ENCODE measurements around the gene ATP4B. TPM values are rescaled to one million over a fixed set of nuclear protein-coding genes. Genes with fewer than 3 reads are reported as not detected.
A peak's percentile ranks its signal among the peaks of the same experiment; 100 is the strongest.

The ATP4B gene
- total RNA-seq, 1 experiment from 2014 or later: not detected

DNA sequence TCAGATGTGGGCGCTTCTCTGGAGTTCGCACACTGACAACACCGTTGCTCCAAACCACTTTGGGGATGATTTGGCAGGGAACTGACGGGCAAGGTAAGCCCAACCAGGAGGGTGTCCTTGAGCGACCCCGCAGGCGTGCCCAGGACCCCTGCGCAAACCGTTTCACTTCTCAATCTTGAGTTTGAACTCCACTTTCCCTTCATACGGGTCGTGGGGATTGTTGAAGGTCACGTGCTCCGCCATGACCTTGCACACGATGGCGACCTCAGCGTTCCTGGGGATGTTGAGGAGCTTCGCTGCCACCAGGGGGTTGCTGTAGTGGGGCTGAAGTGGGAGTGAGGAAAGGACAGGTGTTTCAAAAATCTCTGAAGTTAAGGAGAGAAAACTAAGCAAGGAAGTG lies 8.8 kb downstream of the ATP4B start:
- ChIA-PET POLR2A (ENCODE audit: unreplicated experiment) (no interaction called here), CTCF (no interaction called here)
- Histone ChIP-seq H3K27ac (ENCODE audit: low read length) (no peak overlapping the region), H3K36me3 (ENCODE audit: low read depth, low read length) (no peaks in the 10 kb centered on the region), H3K4me1 (ENCODE audit: insufficient read depth, low read length) (peaks cover 16% of the 10 kb centered on the region; the same call in 1 of the 2 replicates), H3K27me3 (ENCODE audit: low read length) (no peaks in the 10 kb centered on the region), H3K4me2 (ENCODE audit: low read length) (no peak overlapping the region), H3K79me2 (ENCODE audit: low read length) (no peaks in the 10 kb centered on the region), H3K9ac (ENCODE audit: low read length) (no peak overlapping the region), H2AFZ (ENCODE audit: low read length) (no peak overlapping the region), H3K4me3 (ENCODE audit: low read length) (no peak overlapping the region), H3K9me2 (replicated peaks; ENCODE audit: low read length) (no peaks in the 10 kb centered on the region), H3K9me3 (ENCODE audit: low read length) (no peaks in the 10 kb centered on the region), H4K20me1 (ENCODE audit: low read length) (no peaks in the 10 kb centered on the region), H3F3A (ENCODE audit: low read length, unreplicated experiment) (no peaks in the 10 kb centered on the region)
- intact Hi-C loops (cut with micrococcal nuclease): loop anchor here (2.0 kb wide), 1 partner anchor 14 kb away; no protein-coding TSS in a partner anchor
- DNase-seq (no peak), ATAC-seq (no peak)
- no TSS peak for BruUV-seq (replicated peaks)
- no peak for TF ChIP-seq EZH2 (IDR thresholded peaks at IDR 0.05; ENCODE audit: low read length, unreplicated experiment)
- no peak for TF ChIP-seq EZH2phosphoT487 (IDR thresholded peaks at IDR 0.05; ENCODE audit: borderline replicate concordance, low read length)
- TF ChIP-seq, protein P1, sequence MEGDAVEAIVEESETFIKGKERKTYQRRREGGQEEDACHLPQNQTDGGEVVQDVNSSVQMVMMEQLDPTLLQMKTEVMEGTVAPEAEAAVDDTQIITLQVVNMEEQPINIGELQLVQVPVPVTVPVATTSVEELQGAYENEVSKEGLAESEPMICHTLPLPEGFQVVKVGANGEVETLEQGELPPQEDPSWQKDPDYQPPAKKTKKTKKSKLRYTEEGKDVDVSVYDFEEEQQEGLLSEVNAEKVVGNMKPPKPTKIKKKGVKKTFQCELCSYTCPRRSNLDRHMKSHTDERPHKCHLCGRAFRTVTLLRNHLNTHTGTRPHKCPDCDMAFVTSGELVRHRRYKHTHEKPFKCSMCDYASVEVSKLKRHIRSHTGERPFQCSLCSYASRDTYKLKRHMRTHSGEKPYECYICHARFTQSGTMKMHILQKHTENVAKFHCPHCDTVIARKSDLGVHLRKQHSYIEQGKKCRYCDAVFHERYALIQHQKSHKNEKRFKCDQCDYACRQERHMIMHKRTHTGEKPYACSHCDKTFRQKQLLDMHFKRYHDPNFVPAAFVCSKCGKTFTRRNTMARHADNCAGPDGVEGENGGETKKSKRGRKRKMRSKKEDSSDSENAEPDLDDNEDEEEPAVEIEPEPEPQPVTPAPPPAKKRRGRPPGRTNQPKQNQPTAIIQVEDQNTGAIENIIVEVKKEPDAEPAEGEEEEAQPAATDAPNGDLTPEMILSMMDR (conservative IDR thresholded peaks at IDR 0.05; ENCODE audit: low read depth, low read length): no peak

DNA sequence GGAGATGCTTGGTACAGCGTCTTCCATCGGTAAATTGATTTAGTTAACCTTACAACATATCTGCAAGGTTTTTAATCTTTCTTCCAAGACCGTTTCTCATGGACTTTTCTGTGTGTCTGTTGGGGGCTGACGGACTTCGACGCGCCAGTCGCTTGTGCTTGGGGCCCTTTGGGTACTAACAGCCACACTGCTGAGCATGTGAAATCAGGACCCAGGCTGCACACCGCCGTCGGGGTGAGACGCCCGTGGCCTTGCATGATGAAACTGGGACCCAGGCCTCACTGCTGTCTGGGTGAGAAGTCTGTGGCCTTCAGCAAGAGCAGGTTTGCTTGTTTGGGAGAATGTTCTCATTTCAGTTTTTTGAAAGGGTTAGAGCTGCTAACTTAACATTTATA lies 9.8 kb downstream of the ATP4B start:
- Histone ChIP-seq H3K4me3 (ENCODE audit: low read length) (no peak overlapping the region), H4K20me1 (ENCODE audit: low read length) (no peaks in the 10 kb centered on the region), H3K9me3 (ENCODE audit: low read length) (no peaks in the 10 kb centered on the region), H3K27ac (ENCODE audit: low read length) (no peak overlapping the region), H3K36me3 (ENCODE audit: low read depth, low read length) (no peaks in the 10 kb centered on the region), H3K79me2 (ENCODE audit: low read length) (no peaks in the 10 kb centered on the region), H3K4me1 (ENCODE audit: insufficient read depth, low read length) (peaks cover 10% of the 10 kb centered on the region; the same call in 1 of the 2 replicates), H3K4me2 (ENCODE audit: low read length) (no peak overlapping the region), H3K9ac (ENCODE audit: low read length) (no peak overlapping the region), H3K27me3 (ENCODE audit: low read length) (no peaks in the 10 kb centered on the region), H2AFZ (ENCODE audit: low read length) (no peak overlapping the region), H3K9me2 (replicated peaks; ENCODE audit: low read length) (no peaks in the 10 kb centered on the region), H3F3A (ENCODE audit: low read length, unreplicated experiment) (no peaks in the 10 kb centered on the region)
- no peak for TF ChIP-seq EZH2 (IDR thresholded peaks at IDR 0.05; ENCODE audit: low read length, unreplicated experiment)
- TF ChIP-seq EZH2phosphoT487 (IDR thresholded peaks at IDR 0.05; ENCODE audit: borderline replicate concordance, low read length): no peak
- TF ChIP-seq, protein P1 (conservative IDR thresholded peaks at IDR 0.05; ENCODE audit: low read depth, low read length): no peak
- CTCF ChIA-PET: no interaction called here
- no peak for ATAC-seq
- DNase-seq: no peak
- BruUV-seq (replicated peaks): no TSS peak
- intact Hi-C loops (cut with micrococcal nuclease): loop anchor here (2.0 kb wide), 1 partner anchor 13 kb away; no protein-coding TSS in a partner anchor
- POLR2A ChIA-PET (ENCODE audit: unreplicated experiment): no interaction called here

DNA sequence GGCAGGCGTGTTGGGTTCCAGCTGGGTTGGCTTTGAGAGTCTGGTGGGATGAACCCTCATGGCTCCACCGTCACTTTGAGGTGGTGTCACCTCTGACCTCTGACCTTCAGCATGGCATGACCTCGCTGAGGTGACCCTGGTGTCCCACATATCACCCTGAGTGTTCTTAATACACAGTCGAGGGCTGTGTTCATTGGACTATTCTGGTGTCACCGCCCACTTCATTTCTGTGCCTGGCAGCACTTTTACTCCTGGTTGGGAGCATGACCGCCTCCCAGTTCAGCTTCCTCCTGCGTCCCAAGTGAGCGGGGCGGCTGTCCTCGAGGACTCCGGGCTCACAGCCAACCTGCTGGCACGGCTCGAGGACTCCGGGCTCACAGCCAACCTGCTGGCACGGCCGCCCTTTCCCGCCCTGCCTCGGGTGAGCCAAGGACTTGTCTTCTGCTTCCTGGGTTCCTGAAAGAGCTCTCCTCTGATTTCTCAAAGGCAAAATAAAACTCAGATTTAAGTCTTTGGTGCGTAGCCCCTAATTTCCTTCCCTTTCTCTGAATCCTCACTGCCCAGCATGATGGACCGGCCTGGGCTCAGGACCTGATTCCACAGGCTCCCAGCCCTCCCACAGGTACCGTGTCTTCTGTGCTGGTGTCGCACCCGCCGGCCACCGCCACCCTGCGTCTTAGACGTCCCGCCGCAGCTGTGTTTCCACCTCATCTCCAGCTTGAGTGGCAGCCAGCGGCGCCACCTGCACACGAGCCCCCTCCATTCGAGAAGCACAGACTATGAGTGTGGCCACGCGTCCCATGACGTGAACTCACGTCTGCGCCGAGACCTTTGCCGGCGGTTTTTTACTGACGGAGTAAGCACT lies 10.4 kb downstream of the ATP4B start:
- Histone ChIP-seq H3K9ac (ENCODE audit: low read length) (no peak overlapping the region), H3K4me2 (ENCODE audit: low read length) (no peak overlapping the region), H3K36me3 (ENCODE audit: low read depth, low read length) (no peaks in the 10 kb centered on the region), H3K79me2 (ENCODE audit: low read length) (no peaks in the 10 kb centered on the region), H3K9me2 (replicated peaks; ENCODE audit: low read length) (no peaks in the 10 kb centered on the region), H3K4me1 (ENCODE audit: insufficient read depth, low read length) (peaks cover 9% of the 10 kb centered on the region; the same call in 1 of the 2 replicates), H4K20me1 (ENCODE audit: low read length) (no peaks in the 10 kb centered on the region), H2AFZ (ENCODE audit: low read length) (no peak overlapping the region), H3K27me3 (ENCODE audit: low read length) (no peaks in the 10 kb centered on the region), H3K27ac (ENCODE audit: low read length) (0 out of 2 replicates have a peak overlapping the region, but pooled peaks have one; percentile 14), H3F3A (ENCODE audit: low read length, unreplicated experiment) (no peaks in the 10 kb centered on the region), H3K9me3 (ENCODE audit: low read length) (no peaks in the 10 kb centered on the region), H3K4me3 (ENCODE audit: low read length) (no peak overlapping the region)
- peak; percentile 87 for ATAC-seq
- intact Hi-C loops (cut with micrococcal nuclease): loop anchor here (2.0 kb wide), 1 partner anchor 13 kb away; no protein-coding TSS in a partner anchor
- DNase-seq: peak; percentile 82
- ChIA-PET POLR2A (ENCODE audit: unreplicated experiment) (interaction anchor here (0.6 kb wide), 1 partner anchor 94 kb away, joined by 3 read pairs; no protein-coding TSS in a partner anchor), CTCF (no interaction called here)
- TF ChIP-seq EZH2 (IDR thresholded peaks at IDR 0.05; ENCODE audit: low read length, unreplicated experiment): no peak
- TF ChIP-seq EZH2phosphoT487 (IDR thresholded peaks at IDR 0.05; ENCODE audit: borderline replicate concordance, low read length): no peak
- TF ChIP-seq, protein P1 (conservative IDR thresholded peaks at IDR 0.05; ENCODE audit: low read depth, low read length): no peak
- BruUV-seq (replicated peaks): no TSS peak
